Thoracic aorta (tissue), 2 donors: ENCODE results near the gene CHST8. TPM values are rescaled to one million over a fixed set of nuclear protein-coding genes. Genes with fewer than 3 reads are reported as not detected.

Experiments
- ATAC-seq: fragments of 150-250 bp; one replicate; pipeline ENCODE4 v1.8.0; 2017; ENCODE audit warnings: low read depth; ENCODE audit not compliant: insufficient number of reproducible peaks, low FRiP score
- DNase-seq: peaks from one replicate; pipeline ENCODE4 v3.0.0-alpha.2; 2020; ENCODE audit warnings: low spot score
- H3K27ac ChIP-seq, 2 donors: fragments of 200-600 bp; sonication (generic); 1 replicate in 1 of 2; 2 replicates in 1 of 2; pipeline ENCODE4 v1.5.1; 2016; ENCODE audit warnings: mild to moderate bottlenecking in 2 of 2, moderate library complexity in 2 of 2
- H3K27me3 ChIP-seq: fragments of 200-600 bp; sonication (generic); replicated peaks from 2 replicates; pipeline ENCODE4 v1.6.0; 2016; ENCODE audit warnings: mild to moderate bottlenecking; ENCODE audit not compliant: insufficient read depth
- H3K36me3 ChIP-seq: fragments of 200-600 bp; sonication (generic); one replicate; pipeline ENCODE4 v1.5.1; 2016
- H3K4me1 ChIP-seq, 2 donors: fragments of 200-600 bp; sonication (generic); 1 replicate in 1 of 2; 2 replicates in 1 of 2; pipeline versions ENCODE4 v1.5.1 to v1.6.0; 2016; ENCODE audit warnings: low read depth in 2 of 2, mild to moderate bottlenecking in 1 of 2; ENCODE audit not compliant: control insufficient read depth in 1 of 2
- H3K4me3 ChIP-seq: fragments of 200-600 bp; sonication (generic); 2 replicates; pipeline ENCODE4 v1.5.1; 2016; ENCODE audit warnings: mild to moderate bottlenecking
- H3K9me3 ChIP-seq: fragments of 200-600 bp; sonication (generic); 2 replicates; pipeline ENCODE4 v1.5.1; 2016
- total RNA-seq, 2 donors: library from RNA; depleted of rRNA; stranded (reverse); fragments of >200 nt; gene quantifications; one replicate each; pipeline versions ENCODE4 v1.1.0 to v1.2.3, GENCODE V29; 2016
- TF ChIP-seq, protein P1 (sequence below): fragments of 200-600 bp; sonication (generic); IDR thresholded peaks from one replicate; pipeline ENCODE4 v1.5.1; 2019; ENCODE audit warnings: antibody characterized with exemption

Gene CHST8, protein sequence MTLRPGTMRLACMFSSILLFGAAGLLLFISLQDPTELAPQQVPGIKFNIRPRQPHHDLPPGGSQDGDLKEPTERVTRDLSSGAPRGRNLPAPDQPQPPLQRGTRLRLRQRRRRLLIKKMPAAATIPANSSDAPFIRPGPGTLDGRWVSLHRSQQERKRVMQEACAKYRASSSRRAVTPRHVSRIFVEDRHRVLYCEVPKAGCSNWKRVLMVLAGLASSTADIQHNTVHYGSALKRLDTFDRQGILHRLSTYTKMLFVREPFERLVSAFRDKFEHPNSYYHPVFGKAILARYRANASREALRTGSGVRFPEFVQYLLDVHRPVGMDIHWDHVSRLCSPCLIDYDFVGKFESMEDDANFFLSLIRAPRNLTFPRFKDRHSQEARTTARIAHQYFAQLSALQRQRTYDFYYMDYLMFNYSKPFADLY
- total RNA-seq, result under 1 TPM in 1 of 2 donors, not detected in 1; 0.28 TPM

DNA sequence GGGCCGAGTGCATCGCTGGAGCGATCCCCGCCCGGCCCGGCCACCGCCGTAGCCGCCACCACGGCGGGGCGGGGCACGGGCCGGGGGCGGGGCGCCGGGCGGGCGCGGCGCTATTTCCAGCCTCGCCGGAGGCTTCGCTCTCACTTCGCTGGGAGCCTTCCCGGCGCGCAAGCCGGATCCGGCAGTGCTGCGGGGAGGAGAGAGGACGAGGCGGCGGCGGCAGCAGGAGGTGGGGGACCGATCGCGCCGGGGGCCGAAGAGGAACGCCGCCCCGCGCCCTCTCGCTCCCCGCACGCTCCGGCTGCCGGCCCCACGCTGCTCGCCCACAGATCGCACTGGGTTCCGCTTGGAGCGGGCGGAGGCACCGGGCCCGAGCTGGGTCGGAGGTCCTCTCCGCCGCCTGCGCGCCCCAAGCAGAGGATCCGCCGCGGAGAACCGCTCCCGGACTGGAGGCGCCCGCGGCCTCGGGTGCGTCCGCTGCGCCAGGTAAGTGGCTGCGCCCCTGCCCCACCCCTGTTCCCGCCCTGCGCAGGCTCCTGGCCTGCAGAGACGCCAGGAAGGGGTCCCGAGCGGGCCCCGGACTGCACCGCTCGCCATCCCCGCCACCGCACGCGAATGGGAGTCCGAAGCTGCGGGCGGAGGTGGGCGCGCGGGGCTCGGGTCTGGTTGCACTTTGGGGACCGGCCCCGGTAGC, at the start of gene CHST8:
CHST8 (plus strand) TSS at position 143 of the 694 bp plus-strand sequence. CDS start 67,309 bp downstream, outside the sequence.
- TF ChIP-seq, protein P1, sequence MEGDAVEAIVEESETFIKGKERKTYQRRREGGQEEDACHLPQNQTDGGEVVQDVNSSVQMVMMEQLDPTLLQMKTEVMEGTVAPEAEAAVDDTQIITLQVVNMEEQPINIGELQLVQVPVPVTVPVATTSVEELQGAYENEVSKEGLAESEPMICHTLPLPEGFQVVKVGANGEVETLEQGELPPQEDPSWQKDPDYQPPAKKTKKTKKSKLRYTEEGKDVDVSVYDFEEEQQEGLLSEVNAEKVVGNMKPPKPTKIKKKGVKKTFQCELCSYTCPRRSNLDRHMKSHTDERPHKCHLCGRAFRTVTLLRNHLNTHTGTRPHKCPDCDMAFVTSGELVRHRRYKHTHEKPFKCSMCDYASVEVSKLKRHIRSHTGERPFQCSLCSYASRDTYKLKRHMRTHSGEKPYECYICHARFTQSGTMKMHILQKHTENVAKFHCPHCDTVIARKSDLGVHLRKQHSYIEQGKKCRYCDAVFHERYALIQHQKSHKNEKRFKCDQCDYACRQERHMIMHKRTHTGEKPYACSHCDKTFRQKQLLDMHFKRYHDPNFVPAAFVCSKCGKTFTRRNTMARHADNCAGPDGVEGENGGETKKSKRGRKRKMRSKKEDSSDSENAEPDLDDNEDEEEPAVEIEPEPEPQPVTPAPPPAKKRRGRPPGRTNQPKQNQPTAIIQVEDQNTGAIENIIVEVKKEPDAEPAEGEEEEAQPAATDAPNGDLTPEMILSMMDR, result no peak
- Histone ChIP-seq H3K4me1 (peaks cover 0 to 12% of the 10 kb centered on the region in 2 donors), H3K4me3 (peak within 1 kb of the TSS; percentile 56), H3K9me3 (no peaks in the 10 kb centered on the region), H3K27me3 (no peaks in the 10 kb centered on the region), H3K36me3 (no peaks in the 10 kb centered on the region), H3K27ac (no peak within 1 kb of the TSS)
- no peak for DNase-seq
- ATAC-seq, result no peak

DNA sequence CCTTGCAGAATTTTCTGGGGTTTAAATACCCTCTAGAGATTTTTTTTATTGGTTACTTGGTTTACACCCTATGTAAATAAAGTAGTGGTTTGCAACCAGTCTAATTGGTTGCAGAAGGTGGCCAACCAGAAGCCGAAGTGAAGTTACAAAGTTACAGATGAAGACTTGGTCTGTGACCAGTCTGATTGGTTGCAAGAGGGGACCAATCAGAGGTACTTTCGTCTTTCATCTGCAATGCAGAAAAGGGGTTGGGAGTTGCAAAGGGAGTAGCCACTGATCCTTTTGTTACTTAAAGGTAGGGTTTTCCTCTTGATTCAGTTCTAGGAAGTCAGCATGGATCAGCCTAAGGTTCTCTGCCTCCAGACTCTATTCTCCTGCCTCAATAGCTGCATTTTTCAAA, 48.8 kb upstream of the CHST8 start:
- DNase-seq (no peak), ATAC-seq (no peak)
- Histone ChIP-seq H3K27me3 (no peaks in the 10 kb centered on the region), H3K36me3 (no peaks in the 10 kb centered on the region), H3K4me1 (no peaks in the 10 kb centered on the region), H3K27ac (no peak overlapping the region), H3K9me3 (no peaks in the 10 kb centered on the region), H3K4me3 (no peak overlapping the region)
- TF ChIP-seq, protein P1, result no peak

DNA sequence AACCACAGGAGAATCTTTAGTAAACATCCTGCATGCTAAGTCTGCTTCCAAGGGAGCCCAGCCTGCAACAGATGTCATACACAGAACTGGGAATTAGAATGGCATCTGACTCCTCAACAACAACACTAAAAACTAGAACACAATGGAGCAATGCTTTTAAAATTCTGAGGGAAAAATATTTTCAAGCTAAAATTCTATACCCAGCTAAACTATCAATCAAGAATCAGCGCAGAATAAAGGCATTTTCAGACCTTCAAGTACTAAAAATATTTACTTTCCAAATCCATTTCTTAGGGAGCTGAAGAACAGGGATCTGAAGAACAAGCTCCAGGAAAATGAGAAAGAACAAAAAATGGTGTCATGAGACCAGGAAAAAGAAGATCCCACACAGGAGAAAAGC, 46.9 kb upstream of the CHST8 start:
- H3K27ac ChIP-seq, result no peak overlapping the region
- TF ChIP-seq, protein P1, result no peak

DNA sequence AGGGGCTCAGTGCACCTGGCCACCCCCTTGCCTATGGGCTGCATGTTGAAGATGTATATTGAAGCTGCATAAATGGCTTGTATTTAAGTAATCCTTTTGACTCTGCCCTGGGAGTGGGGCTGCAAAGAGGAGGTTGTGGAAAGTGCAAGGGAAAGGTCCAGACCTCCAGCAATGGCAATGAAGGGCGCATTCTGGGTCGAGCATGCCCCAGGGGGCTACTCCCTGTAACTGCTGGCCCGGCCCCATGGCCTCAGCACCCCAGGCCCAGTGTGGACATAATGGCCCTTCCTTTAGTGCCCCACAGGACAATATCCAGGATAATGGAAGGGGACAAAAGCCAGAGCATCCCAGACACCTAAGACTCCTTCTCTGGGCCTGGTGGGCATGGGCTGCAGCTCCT, 43.1 kb upstream of the CHST8 start:
- DNase-seq (no peak), ATAC-seq (no peak)
- Histone ChIP-seq H3K36me3 (no peaks in the 10 kb centered on the region), H3K27ac (no peak overlapping the region), H3K9me3 (no peaks in the 10 kb centered on the region), H3K27me3 (no peaks in the 10 kb centered on the region), H3K4me1 (no peaks in the 10 kb centered on the region), H3K4me3 (no peak overlapping the region)
- TF ChIP-seq, protein P1, result no peak

More for the DNA sequence above, 46.9 kb upstream of the CHST8 start:
- H3K36me3 ChIP-seq, result no peaks in the 10 kb centered on the region
- no peaks in the 10 kb centered on the region for H3K9me3 ChIP-seq
- DNase-seq, result no peak
- no peak overlapping the region for H3K4me3 ChIP-seq
- ATAC-seq, result no peak
- no peaks in the 10 kb centered on the region for H3K4me1 ChIP-seq
- H3K27me3 ChIP-seq, result no peaks in the 10 kb centered on the region

DNA sequence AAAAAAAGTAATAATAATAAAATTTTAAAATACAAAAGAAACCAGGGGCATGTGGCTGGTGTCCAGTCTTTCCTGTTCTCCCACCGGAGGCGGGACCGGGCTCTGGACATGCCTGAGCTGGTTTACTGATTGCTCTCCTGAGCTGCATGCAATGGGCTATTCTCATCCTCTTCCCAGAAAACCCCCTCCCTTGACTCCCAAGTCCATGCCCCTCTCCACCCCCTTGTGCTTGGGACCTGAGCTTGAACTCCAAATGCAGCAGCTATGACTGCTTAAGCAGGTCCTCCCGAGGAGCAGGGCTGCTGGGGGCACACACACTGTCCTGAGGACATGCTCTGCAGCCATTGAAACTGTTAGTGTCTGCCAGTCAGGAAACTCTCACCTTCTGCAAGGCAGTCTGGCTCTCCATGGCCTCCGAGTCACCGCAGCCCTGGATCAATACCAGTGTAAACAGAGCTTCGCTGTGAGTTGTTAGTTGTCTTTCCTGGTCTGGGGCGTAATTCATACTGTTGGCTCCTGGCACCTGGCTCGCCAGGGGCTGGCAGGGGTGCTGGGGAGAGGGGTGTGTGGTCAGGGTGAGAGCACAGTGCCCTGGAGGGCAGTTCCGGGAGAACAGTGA, 41.6 kb upstream of the CHST8 start:
- H3K9me3 ChIP-seq, result no peaks in the 10 kb centered on the region
- no peaks in the 10 kb centered on the region for H3K4me1 ChIP-seq
- DNase-seq (no peak), ATAC-seq (no peak)
- no peaks in the 10 kb centered on the region for H3K36me3 ChIP-seq
- H3K4me3 ChIP-seq, result no peak overlapping the region
- H3K27ac ChIP-seq, result no peak overlapping the region
- TF ChIP-seq, protein P1, result no peak
- H3K27me3 ChIP-seq, result no peaks in the 10 kb centered on the region
